ENCODE results near the gene AANAT.

Gene AANAT

GRCh38 chr17:76493505-76494167 lies 26.2 kb downstream of the AANAT start:
- ChIA-PET POLR2A (interaction anchor here (1.1 to 1.6 kb wide), 2 partner anchors 10 to 12 kb away, joined by 4 to 7 read pairs; no protein-coding TSS in a partner anchor), CTCF (interaction anchor here (0.8 to 22.6 kb wide), 13 partner anchors 9 to 372 kb away, joined by 3 to 496 read pairs (median 5); partner anchors contain the start of genes AANAT and UBE2O)
- no peak for DNase-seq (ENCODE audit: extremely low spot score)
- no peak for TF ChIP-seq CTCF (IDR thresholded peaks at IDR 0.05; ENCODE audit: control extremely low read depth, extremely low read depth, low read depth, missing control alignments)

- no peak for DNase-seq (ENCODE audit: extremely low spot score)
- ChIA-PET POLR2A (no interaction called here), CTCF (interaction anchor here (1.5 to 22.6 kb wide), 2 partner anchors 11 to 37 kb away, joined by 7 to 496 read pairs; partner anchors contain the start of genes AANAT and UBE2O)
- TF ChIP-seq CTCF (IDR thresholded peaks at IDR 0.05; ENCODE audit: control extremely low read depth, extremely low read depth, low read depth, missing control alignments), result no peak
Measured at GRCh38 chr17:76495663-76496400, 28.4 kb downstream of the AANAT start.

- no peak for TF ChIP-seq CTCF (IDR thresholded peaks at IDR 0.05; ENCODE audit: control extremely low read depth, extremely low read depth, low read depth, missing control alignments)
- ChIA-PET CTCF (interaction anchor here (1.5 to 22.6 kb wide), 3 partner anchors 11 to 37 kb away, joined by 6 to 496 read pairs (median 7); partner anchors contain the start of genes AANAT and UBE2O), POLR2A (no interaction called here)
- DNase-seq (ENCODE audit: extremely low spot score), result peak; percentile 56
Measured at GRCh38 chr17:76496464-76496863, 29.1 kb downstream of the AANAT start.

- ChIA-PET POLR2A (interaction anchor here (0.5 kb wide), 1 partner anchor 12 kb away, joined by 3 read pairs; no protein-coding TSS in a partner anchor), CTCF (interaction anchor here (1.0 to 22.6 kb wide), 7 partner anchors 9 to 100 kb away, joined by 4 to 496 read pairs (median 6); partner anchors contain the start of genes AANAT and UBE2O)
- TF ChIP-seq CTCF (IDR thresholded peaks at IDR 0.05; ENCODE audit: control extremely low read depth, extremely low read depth, low read depth, missing control alignments), result no peak
- no peak for DNase-seq (ENCODE audit: extremely low spot score)
Measured at GRCh38 chr17:76497699-76497978, 30.2 kb downstream of the AANAT start.

- POLR2A ChIA-PET, result interaction anchor here (0.5 to 0.6 kb wide), 2 partner anchors 13 to 118 kb away, joined by 3 to 5 read pairs; no protein-coding TSS in a partner anchor
- CTCF ChIA-PET, result interaction anchor here (1.0 to 22.6 kb wide), 8 partner anchors 9 to 198 kb away, joined by 3 to 496 read pairs (median 6); partner anchors contain the start of genes AANAT and UBE2O
- DNase-seq (ENCODE audit: extremely low spot score), result no peak
- no peak for TF ChIP-seq CTCF (IDR thresholded peaks at IDR 0.05; ENCODE audit: control extremely low read depth, extremely low read depth, low read depth, missing control alignments)
Measured at GRCh38 chr17:76497979-76498875, 30.8 kb downstream of the AANAT start.

GRCh38 chr17:76498876-76499251 lies 31.5 kb downstream of the AANAT start:
- peak; percentile 61 for DNase-seq (ENCODE audit: extremely low spot score)
- ChIA-PET CTCF (interaction anchor here (1.1 to 22.6 kb wide), 7 partner anchors 8 to 199 kb away, joined by 3 to 496 read pairs (median 6); partner anchors contain the start of genes AANAT and UBE2O), POLR2A (no interaction called here)
- no peak for TF ChIP-seq CTCF (IDR thresholded peaks at IDR 0.05; ENCODE audit: control extremely low read depth, extremely low read depth, low read depth, missing control alignments)

Data from GM10248 (cell line).